Measurements from ENCODE around the gene ATP6V0B.

GRCh38 chr1:43998000-43998378, 23.2 kb downstream of the ATP6V0B start:
- TF ChIP-seq CTCF (IDR thresholded peaks at IDR 0.05) (no peak), ZFX (IDR thresholded peaks at IDR 0.05; ENCODE audit: borderline replicate concordance) (no peak)

All from 22Rv1 (cell line).